ENCODE measurements around the gene DAB1. TPM values are rescaled to one million over a fixed set of nuclear protein-coding genes. Genes with fewer than 3 reads are reported as not detected.

Gene DAB1
- total and polyA plus RNA-seq, 7 experiments from 2014 or later = 0.27 to 1.9 (median 0.43) TPM; not detected in 1

GRCh38 chr1:57012315-57012714, 411.5 kb downstream of the DAB1 start:
- Histone ChIP-seq H3K9me3 (ENCODE audit: control insufficient read depth in 2 of 3, low read length in 3 of 3) (no peaks in the 10 kb centered on the region), H3K27ac (ENCODE audit: low read depth, low read length) (no peak overlapping the region), H3K27me3 (ENCODE audit: control insufficient read depth in 2 of 2, insufficient read depth in 2 of 2, low read length in 2 of 2) (no peaks in the 10 kb centered on the region), H3K4me1 (ENCODE audit: control insufficient read depth in 2 of 2, insufficient read depth in 2 of 2, low read length in 2 of 2) (no peaks in the 10 kb centered on the region), H3K36me3 (ENCODE audit: control insufficient read depth in 2 of 3, insufficient read depth in 3 of 3, low read length in 3 of 3) (no peaks in the 10 kb centered on the region), H3K4me3 (ENCODE audit: low read length) (no peak overlapping the region)
- Mint-ChIP-seq H3K27ac (no peak overlapping the region), H3K9me3 (no peaks in the 10 kb centered on the region), H3K27me3 (peaks cover 1 to 9% (median 6%) of the 10 kb centered on the region in 5 donors), H3K4me1 (peaks cover 0 to 1% (median 0%) of the 10 kb centered on the region in 7 donors), H3K36me3 (no peaks in the 10 kb centered on the region), H3K4me3 (no peak overlapping the region)
- CTCF ChIA-PET = no interaction called here
- POLR2A ChIA-PET = no interaction called here
- DNase-seq (no peak), ATAC-seq (no peak)
- intact Hi-C loops (cut with micrococcal nuclease) = no loop called here

DNA sequence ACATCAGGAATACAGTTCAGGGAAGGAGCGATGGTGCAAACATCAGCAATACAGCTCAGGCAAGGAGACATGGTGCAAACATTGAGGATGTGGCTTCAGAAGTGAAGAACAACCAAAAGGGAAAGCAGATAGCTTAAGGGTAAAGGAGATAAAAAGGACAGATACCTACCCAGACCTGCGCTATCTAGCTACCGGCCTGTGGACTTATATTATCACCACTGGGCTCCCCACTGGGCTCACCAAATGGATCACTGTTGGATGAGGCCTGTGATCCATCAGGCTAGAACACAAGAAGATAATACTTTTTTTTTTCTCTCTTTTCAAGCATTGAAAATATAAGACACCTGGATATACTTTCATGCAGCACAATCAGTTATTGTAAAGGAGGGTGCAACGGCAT, 413.3 kb downstream of the DAB1 start:
- no peaks in the 10 kb centered on the region for H3K4me1 ChIP-seq (ENCODE audit: control insufficient read depth in 2 of 2, insufficient read depth in 2 of 2, low read length in 2 of 2)
- H3K27ac ChIP-seq (ENCODE audit: low read depth, low read length) = no peak overlapping the region
- H3K9me3 ChIP-seq (ENCODE audit: control insufficient read depth in 2 of 3, low read length in 3 of 3) = no peaks in the 10 kb centered on the region
- Mint-ChIP-seq H3K36me3 (no peaks in the 10 kb centered on the region), H3K27ac (no peak overlapping the region), H3K9me3 (no peaks in the 10 kb centered on the region), H3K4me3 (no peak overlapping the region), H3K27me3 (peaks cover 1 to 13% (median 8%) of the 10 kb centered on the region in 5 donors), H3K4me1 (peaks cover 0 to 1% (median 0%) of the 10 kb centered on the region in 7 donors)
- DNase-seq (no peak), ATAC-seq (no peak)
- H3K27me3 ChIP-seq (ENCODE audit: control insufficient read depth in 2 of 2, insufficient read depth in 2 of 2, low read length in 2 of 2) = no peaks in the 10 kb centered on the region
- H3K36me3 ChIP-seq (ENCODE audit: control insufficient read depth in 2 of 3, insufficient read depth in 3 of 3, low read length in 3 of 3) = no peaks in the 10 kb centered on the region
- ChIA-PET CTCF (no interaction called here), POLR2A (no interaction called here)
- intact Hi-C loops (cut with micrococcal nuclease) = no loop called here
- no peak overlapping the region for H3K4me3 ChIP-seq (ENCODE audit: low read length)

- intact Hi-C loops (cut with micrococcal nuclease) = no loop called here
- CTCF ChIA-PET = no interaction called here
- peaks cover 1 to 13% (median 8%) of the 10 kb centered on the region in 5 donors for H3K27me3 Mint-ChIP-seq
- peaks cover 0 to 1% (median 0%) of the 10 kb centered on the region in 7 donors for H3K4me1 Mint-ChIP-seq
- H3K36me3 Mint-ChIP-seq = no peaks in the 10 kb centered on the region
- Histone ChIP-seq H3K9me3 (ENCODE audit: control insufficient read depth in 2 of 3, low read length in 3 of 3) (no peaks in the 10 kb centered on the region), H3K4me1 (ENCODE audit: control insufficient read depth in 2 of 2, insufficient read depth in 2 of 2, low read length in 2 of 2) (no peaks in the 10 kb centered on the region), H3K36me3 (ENCODE audit: control insufficient read depth in 2 of 3, insufficient read depth in 3 of 3, low read length in 3 of 3) (no peaks in the 10 kb centered on the region), H3K27me3 (ENCODE audit: control insufficient read depth in 2 of 2, insufficient read depth in 2 of 2, low read length in 2 of 2) (no peaks in the 10 kb centered on the region), H3K4me3 (ENCODE audit: low read length) (no peak overlapping the region), H3K27ac (ENCODE audit: low read depth, low read length) (no peak overlapping the region)
- H3K27ac Mint-ChIP-seq = no peak overlapping the region
- H3K4me3 Mint-ChIP-seq = no peak overlapping the region
- ATAC-seq (no peak), DNase-seq (no peak)
- POLR2A ChIA-PET = no interaction called here
- H3K9me3 Mint-ChIP-seq = no peaks in the 10 kb centered on the region
Measured at GRCh38 chr1:57007948-57008347, 415.9 kb downstream of the DAB1 start.

DNA sequence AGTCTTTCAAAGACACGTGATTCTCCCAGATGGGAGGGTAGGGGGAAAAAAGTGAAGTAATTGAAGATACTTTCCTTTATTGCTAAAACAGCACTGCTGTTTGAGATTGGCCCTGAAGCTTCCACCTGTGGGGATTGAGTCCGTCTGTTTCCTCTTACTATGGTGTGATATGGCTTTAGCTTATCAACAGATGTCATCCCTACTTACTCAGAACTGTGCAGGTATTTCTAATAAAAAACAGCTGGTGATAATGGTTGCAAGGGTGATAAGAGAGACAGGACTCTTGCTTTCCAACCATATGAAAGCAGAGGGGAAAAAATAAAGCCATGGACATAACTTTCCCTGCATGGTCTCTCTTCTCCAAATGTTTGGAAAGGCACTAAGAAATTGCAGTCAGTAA, 416.4 kb downstream of the DAB1 start:
- no peak overlapping the region for H3K27ac ChIP-seq (ENCODE audit: low read depth, low read length)
- H3K4me3 Mint-ChIP-seq = no peak overlapping the region
- no peaks in the 10 kb centered on the region for H3K4me1 ChIP-seq (ENCODE audit: control insufficient read depth in 2 of 2, insufficient read depth in 2 of 2, low read length in 2 of 2)
- no peak for DNase-seq
- no peaks in the 10 kb centered on the region for H3K9me3 Mint-ChIP-seq
- H3K9me3 ChIP-seq (ENCODE audit: control insufficient read depth in 2 of 3, low read length in 3 of 3) = no peaks in the 10 kb centered on the region
- no peaks in the 10 kb centered on the region for H3K36me3 ChIP-seq (ENCODE audit: control insufficient read depth in 2 of 3, insufficient read depth in 3 of 3, low read length in 3 of 3)
- intact Hi-C loops (cut with micrococcal nuclease) = no loop called here
- CTCF ChIA-PET = no interaction called here
- peaks cover 1 to 13% (median 8%) of the 10 kb centered on the region in 5 donors for H3K27me3 Mint-ChIP-seq
- H3K36me3 Mint-ChIP-seq = no peaks in the 10 kb centered on the region
- no peak overlapping the region for H3K4me3 ChIP-seq (ENCODE audit: low read length)
- POLR2A ChIA-PET = no interaction called here
- H3K4me1 Mint-ChIP-seq = peaks cover 0 to 1% (median 0%) of the 10 kb centered on the region in 7 donors
- H3K27me3 ChIP-seq (ENCODE audit: control insufficient read depth in 2 of 2, insufficient read depth in 2 of 2, low read length in 2 of 2) = no peaks in the 10 kb centered on the region
- ATAC-seq = no peak
- no peak overlapping the region for H3K27ac Mint-ChIP-seq

DNA sequence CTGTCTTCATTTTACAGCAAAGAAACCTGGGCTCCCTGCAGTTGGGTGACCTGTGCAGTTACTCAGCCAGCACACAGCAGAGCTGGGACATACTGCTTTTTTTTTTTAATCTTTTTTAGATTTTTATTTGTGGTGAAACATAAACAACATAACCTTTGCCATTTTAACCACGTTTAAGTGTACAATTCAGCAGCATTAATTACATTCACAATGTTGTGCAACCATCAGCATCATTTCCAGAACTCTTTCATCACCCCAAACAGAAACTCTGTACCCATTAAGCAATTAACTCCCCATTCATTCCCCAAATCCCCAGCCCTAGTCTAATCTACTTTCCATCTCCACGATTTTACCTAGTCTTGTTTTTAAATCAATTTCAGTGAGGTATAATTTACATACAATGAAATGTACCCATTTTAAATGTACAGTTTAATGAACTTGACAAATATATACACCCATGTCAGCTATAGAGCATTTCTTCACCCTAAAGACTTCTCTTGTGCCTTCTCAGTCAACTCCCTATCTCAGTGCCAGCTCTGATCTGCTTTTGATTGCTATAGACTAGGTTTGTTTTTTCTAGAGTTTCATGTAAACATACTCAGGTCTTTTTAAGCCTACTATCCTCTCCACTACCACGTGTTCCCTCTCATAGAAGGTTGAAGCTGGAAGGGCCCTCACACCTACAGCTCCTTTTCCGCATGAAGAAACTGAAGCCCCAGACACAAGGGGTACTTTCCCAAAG, 420.3 kb downstream of the DAB1 start:
- Mint-ChIP-seq H3K36me3 (no peaks in the 10 kb centered on the region), H3K27ac (no peak overlapping the region), H3K9me3 (peaks cover 0 to 5% (median 0%) of the 10 kb centered on the region in 11 donors), H3K4me1 (no peaks in the 10 kb centered on the region), H3K27me3 (peaks cover 0 to 11% (median 4%) of the 10 kb centered on the region in 5 donors), H3K4me3 (no peak overlapping the region)
- Histone ChIP-seq H3K4me3 (ENCODE audit: low read length) (no peak overlapping the region), H3K9me3 (ENCODE audit: control insufficient read depth in 2 of 3, low read length in 3 of 3) (no peaks in the 10 kb centered on the region), H3K36me3 (ENCODE audit: control insufficient read depth in 2 of 3, insufficient read depth in 3 of 3, low read length in 3 of 3) (no peaks in the 10 kb centered on the region), H3K4me1 (ENCODE audit: control insufficient read depth in 2 of 2, insufficient read depth in 2 of 2, low read length in 2 of 2) (no peaks in the 10 kb centered on the region), H3K27me3 (ENCODE audit: control insufficient read depth in 2 of 2, insufficient read depth in 2 of 2, low read length in 2 of 2) (no peaks in the 10 kb centered on the region), H3K27ac (ENCODE audit: low read depth, low read length) (no peak overlapping the region)
- ChIA-PET POLR2A (no interaction called here), CTCF (no interaction called here)
- intact Hi-C loops (cut with micrococcal nuclease) = no loop called here
- ATAC-seq (no peak), DNase-seq (no peak)

DNA sequence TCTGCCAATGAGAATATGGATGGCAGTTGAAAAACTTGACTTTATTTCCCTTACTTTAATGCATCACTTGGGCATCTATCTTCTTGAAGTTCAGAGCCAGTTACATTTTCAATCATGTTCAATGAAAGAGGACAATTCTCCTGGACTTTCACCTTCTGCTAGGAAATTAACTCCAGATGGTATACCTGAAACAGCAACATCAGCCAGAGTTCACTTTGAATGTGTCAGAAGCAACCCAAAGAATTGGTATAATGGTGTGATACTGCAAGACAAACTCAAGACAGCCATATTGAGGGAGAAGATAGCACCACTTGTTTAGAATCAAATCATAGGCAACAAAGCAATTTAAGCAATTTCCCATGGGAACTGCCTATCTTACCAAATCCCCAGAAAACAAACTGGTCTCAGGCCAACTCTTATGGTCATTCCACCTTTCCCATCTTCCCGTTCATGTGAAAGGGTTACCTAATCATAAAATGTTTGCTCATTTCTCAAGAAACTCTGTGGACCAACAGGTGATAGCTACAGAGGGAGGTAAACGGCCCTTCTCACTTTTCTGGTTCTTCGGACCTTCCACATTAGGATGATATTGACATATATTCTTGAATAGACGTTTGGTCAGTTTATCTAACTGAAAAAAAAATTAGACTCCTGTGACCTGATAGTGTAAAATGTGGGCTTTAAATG, 428.3 kb downstream of the DAB1 start:
- ATAC-seq = no peak
- ChIA-PET CTCF (no interaction called here), POLR2A (no interaction called here)
- Histone ChIP-seq H3K36me3 (ENCODE audit: control insufficient read depth in 2 of 3, insufficient read depth in 3 of 3, low read length in 3 of 3) (no peaks in the 10 kb centered on the region), H3K27me3 (ENCODE audit: control insufficient read depth in 2 of 2, insufficient read depth in 2 of 2, low read length in 2 of 2) (no peaks in the 10 kb centered on the region), H3K4me1 (ENCODE audit: control insufficient read depth in 2 of 2, insufficient read depth in 2 of 2, low read length in 2 of 2) (no peaks in the 10 kb centered on the region), H3K9me3 (ENCODE audit: control insufficient read depth in 2 of 3, low read length in 3 of 3) (no peaks in the 10 kb centered on the region), H3K27ac (ENCODE audit: low read depth, low read length) (no peak overlapping the region), H3K4me3 (ENCODE audit: low read length) (no peak overlapping the region)
- H3K9me3 Mint-ChIP-seq = peaks cover 0 to 3% (median 0%) of the 10 kb centered on the region in 11 donors
- H3K27me3 Mint-ChIP-seq = peaks cover 0 to 25% (median 14%) of the 10 kb centered on the region in 5 donors
- H3K4me3 Mint-ChIP-seq = no peak overlapping the region
- H3K27ac Mint-ChIP-seq = no peak overlapping the region
- DNase-seq = no peak
- no peaks in the 10 kb centered on the region for H3K36me3 Mint-ChIP-seq
- H3K4me1 Mint-ChIP-seq = no peaks in the 10 kb centered on the region
- intact Hi-C loops (cut with micrococcal nuclease) = no loop called here

DNA sequence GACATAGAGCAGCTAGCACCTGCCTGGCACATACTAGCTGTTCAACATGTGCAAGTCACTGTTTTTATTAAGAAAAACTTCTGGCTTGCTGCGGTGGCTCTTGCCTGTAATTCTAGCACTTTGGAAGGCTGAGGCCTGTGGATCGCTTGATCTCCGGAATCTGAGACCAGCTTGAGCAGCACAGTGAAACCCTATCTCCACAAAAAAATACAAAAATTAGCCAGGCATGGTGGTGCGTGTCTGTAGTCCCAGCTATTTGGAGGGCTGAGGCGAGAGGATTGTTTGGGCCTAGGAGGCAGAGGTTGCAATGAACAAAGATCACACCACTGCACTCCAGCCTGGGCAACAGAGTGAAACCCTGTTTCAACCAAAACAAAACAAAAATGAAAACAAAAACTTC, 430.4 kb downstream of the DAB1 start:
- H3K4me1 ChIP-seq (ENCODE audit: control insufficient read depth in 2 of 2, insufficient read depth in 2 of 2, low read length in 2 of 2) = no peaks in the 10 kb centered on the region
- DNase-seq (no peak), ATAC-seq (no peak)
- Mint-ChIP-seq H3K36me3 (no peaks in the 10 kb centered on the region), H3K4me3 (no peak overlapping the region), H3K4me1 (no peaks in the 10 kb centered on the region), H3K27me3 (peaks cover 0 to 22% (median 17%) of the 10 kb centered on the region in 5 donors), H3K27ac (no peak overlapping the region), H3K9me3 (peaks cover 0 to 4% (median 0%) of the 10 kb centered on the region in 11 donors)
- no peaks in the 10 kb centered on the region for H3K36me3 ChIP-seq (ENCODE audit: control insufficient read depth in 2 of 3, insufficient read depth in 3 of 3, low read length in 3 of 3)
- no peaks in the 10 kb centered on the region for H3K27me3 ChIP-seq (ENCODE audit: control insufficient read depth in 2 of 2, insufficient read depth in 2 of 2, low read length in 2 of 2)
- intact Hi-C loops (cut with micrococcal nuclease) = no loop called here
- no peaks in the 10 kb centered on the region for H3K9me3 ChIP-seq (ENCODE audit: control insufficient read depth in 2 of 3, low read length in 3 of 3)
- CTCF ChIA-PET = no interaction called here
- POLR2A ChIA-PET = no interaction called here
- H3K27ac ChIP-seq (ENCODE audit: low read depth, low read length) = no peak overlapping the region
- no peak overlapping the region for H3K4me3 ChIP-seq (ENCODE audit: low read length)
